Activated naive CD8-positive, alpha-beta T cell treated with anti-CD3 and anti-CD28 coated beads for 36 hours (primary cell): ENCODE measurements around the gene EFHD2. TPM values are rescaled to one million over a fixed set of nuclear protein-coding genes. Genes with fewer than 3 reads are reported as not detected.

Experiments used
- DNase-seq: peaks from one replicate; pipeline ENCODE4 v3.0.0; 2021
- H3K27ac Mint-ChIP-seq: one replicate; pipeline ENCODE4 v1.8.0; 2022; ENCODE audit warnings: mild to moderate bottlenecking, moderate library complexity, mixed read lengths
- H3K27me3 Mint-ChIP-seq: one replicate; pipeline ENCODE4 v1.8.0; 2022; ENCODE audit warnings: mild to moderate bottlenecking, mixed read lengths
- H3K36me3 Mint-ChIP-seq: one replicate; pipeline ENCODE4 v1.8.0; 2021; ENCODE audit warnings: mild to moderate bottlenecking, mixed read lengths
- H3K4me1 Mint-ChIP-seq: one replicate; pipeline ENCODE4 v1.8.0; 2021; ENCODE audit warnings: mixed read lengths
- H3K4me3 Mint-ChIP-seq: one replicate; pipeline ENCODE4 v1.8.0; 2022; ENCODE audit warnings: mild to moderate bottlenecking, moderate library complexity, mixed read lengths
- H3K9me3 Mint-ChIP-seq: one replicate; pipeline ENCODE4 v1.8.0; 2022; ENCODE audit warnings: mixed read lengths
- total RNA-seq, 2 experiments: library from RNA; stranded (reverse); gene quantifications; one replicate each; pipeline ENCODE4 v1.2.3, GENCODE V29; 2021

The EFHD2 gene
- total RNA-seq, 2 experiments from 2014 or later, result 45.6 to 46.2 TPM

DNA sequence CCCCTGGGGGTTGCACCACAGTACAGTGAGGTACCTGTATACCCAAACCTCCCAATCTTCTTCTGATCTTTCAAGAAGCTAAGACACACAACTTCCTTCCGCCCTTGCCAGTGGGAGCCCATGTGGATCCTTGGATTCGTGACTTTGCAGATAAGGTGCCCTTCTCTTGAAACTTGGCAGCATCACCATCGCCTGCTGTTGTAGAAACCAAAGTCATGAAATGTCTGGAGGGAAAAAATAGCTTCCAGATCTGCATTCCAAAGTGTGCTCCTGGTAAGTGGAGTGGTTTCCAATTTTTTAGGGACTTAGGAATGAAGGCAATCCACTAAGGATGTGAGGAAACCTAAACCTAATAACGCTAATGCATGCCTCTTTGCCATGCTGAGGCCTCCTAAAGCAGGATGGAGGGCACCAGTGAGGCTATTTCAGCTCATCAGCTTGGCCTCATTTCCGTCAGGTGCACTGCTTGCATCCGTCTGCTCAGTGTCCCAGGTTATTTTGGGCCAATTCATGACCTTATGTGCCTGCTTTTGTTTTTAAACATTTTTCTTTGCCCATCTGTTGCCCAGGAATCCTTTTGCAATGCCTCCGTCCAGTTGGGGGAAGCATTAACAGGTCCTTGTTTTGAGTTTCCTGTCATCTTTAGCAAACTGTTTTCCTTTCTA lies 8.2 kb upstream of the EFHD2 start:
- H3K27me3 Mint-ChIP-seq, result no peaks in the 10 kb centered on the region
- peaks cover 4% of the 10 kb centered on the region for H3K9me3 Mint-ChIP-seq
- peaks cover 4% of the 10 kb centered on the region for H3K36me3 Mint-ChIP-seq
- no peak for DNase-seq
- no peak overlapping the region for H3K27ac Mint-ChIP-seq
- no peaks in the 10 kb centered on the region for H3K4me1 Mint-ChIP-seq
- H3K4me3 Mint-ChIP-seq, result no peak overlapping the region

DNA sequence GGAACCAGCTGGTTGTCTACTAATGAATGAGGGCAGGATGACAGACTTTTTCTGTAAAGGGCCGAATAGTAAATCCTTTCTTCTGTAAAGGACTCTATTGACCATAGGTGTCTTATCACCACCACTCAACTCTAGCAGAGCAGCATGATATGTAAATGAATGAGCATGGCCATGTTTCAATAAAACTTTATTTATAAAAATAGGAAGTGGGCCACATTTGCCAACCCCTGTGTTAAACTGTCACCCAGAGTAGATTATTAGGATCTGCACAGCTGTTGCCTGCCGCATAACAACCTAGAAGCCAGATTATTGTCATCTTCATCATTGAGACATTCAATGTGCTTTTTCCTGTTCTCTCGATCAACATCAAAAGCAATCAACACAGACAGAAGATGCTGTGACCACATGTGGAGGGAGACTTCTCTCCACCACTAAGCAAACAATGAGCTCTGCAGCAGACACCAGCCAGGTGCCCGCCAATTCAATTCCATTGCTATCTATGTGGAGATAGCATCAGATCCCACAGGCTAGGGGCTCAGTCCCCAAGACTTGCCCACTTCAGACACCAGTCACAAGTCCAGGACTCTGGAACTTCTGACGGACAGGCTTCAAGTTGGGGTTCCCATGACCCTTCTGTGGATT lies 6.8 kb upstream of the EFHD2 start:
- peaks cover 4% of the 10 kb centered on the region for H3K9me3 Mint-ChIP-seq
- no peak for DNase-seq
- H3K36me3 Mint-ChIP-seq, result peaks cover 4% of the 10 kb centered on the region
- H3K4me3 Mint-ChIP-seq, result no peak overlapping the region
- peaks cover 3% of the 10 kb centered on the region for H3K4me1 Mint-ChIP-seq
- peaks cover 9% of the 10 kb centered on the region for H3K27me3 Mint-ChIP-seq
- H3K27ac Mint-ChIP-seq, result no peak overlapping the region

DNA sequence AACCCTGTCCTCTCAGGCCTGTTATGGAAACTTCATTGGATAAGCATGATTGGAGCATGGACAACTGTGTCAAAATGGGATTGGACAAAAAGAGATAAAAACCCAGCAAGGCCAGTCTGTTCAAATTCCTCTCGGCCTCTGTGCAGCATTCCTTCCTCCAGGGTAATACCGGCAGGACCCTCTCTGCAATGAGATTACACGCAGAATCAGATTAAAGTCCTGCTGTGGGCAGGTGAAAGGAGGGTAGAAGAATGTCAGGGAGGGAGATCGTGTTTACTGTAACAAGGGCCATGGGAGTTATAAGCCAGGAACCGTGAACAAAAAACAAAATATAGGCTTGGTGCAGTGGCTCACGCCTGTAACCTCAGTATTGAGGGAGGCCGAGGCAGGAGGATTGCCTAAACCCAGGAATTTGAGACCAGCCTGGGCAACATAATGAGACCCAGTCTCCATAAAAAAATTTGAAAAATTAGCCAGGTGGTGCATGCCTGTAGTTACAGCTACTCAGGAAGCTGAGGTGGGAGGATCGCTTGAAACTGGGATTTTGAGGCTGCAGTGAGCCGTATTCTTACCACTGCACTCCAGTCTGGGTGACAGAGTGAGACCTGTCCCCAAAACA lies 5.6 kb upstream of the EFHD2 start:
- DNase-seq, result no peak
- H3K4me3 Mint-ChIP-seq, result no peak overlapping the region
- H3K27ac Mint-ChIP-seq, result no peak overlapping the region
- H3K36me3 Mint-ChIP-seq, result no peaks in the 10 kb centered on the region
- H3K27me3 Mint-ChIP-seq, result peaks cover 17% of the 10 kb centered on the region
- H3K9me3 Mint-ChIP-seq, result peaks cover 4% of the 10 kb centered on the region
- H3K4me1 Mint-ChIP-seq, result peaks cover 6% of the 10 kb centered on the region

DNA sequence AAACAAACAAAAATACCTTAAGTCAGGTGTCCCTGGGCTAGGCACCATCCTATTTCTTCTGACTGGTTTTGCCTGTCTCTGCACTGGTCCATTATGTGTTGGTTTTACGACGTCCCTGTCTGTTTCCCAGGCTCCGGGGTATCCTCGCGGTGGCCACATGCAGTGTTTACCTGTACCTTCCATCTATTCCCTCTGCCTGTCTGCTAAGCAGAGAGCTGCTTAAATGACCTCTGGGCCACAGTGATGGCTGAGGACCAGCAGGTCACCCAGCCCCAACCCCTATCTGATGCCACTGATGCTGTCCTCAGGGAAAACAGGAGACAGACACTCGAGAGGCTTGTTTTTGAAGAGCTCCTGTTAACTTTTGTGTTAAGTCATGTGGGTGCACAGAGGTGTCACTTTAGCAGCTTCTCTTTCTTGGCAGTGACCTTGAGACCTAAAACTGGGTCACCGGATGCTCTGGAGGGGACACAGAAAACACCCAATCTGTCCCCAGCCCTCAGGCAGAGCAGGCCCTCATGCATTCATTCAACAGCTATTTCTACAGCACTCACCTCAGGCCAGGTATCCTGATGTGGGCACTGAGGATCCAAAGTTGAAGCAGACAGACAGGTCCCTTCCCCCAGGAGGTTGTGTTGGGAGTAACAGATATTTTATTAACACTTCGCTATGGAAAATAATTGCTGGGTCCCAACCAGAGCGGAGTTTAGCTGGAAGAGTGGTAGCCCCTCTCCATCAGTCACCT lies 4.4 kb upstream of the EFHD2 start:
- no peaks in the 10 kb centered on the region for H3K36me3 Mint-ChIP-seq
- H3K4me1 Mint-ChIP-seq, result peaks cover 8% of the 10 kb centered on the region
- H3K27ac Mint-ChIP-seq, result no peak overlapping the region
- no peaks in the 10 kb centered on the region for H3K9me3 Mint-ChIP-seq
- DNase-seq, result no peak
- H3K4me3 Mint-ChIP-seq, result no peak overlapping the region
- H3K27me3 Mint-ChIP-seq, result peaks cover 20% of the 10 kb centered on the region

DNA sequence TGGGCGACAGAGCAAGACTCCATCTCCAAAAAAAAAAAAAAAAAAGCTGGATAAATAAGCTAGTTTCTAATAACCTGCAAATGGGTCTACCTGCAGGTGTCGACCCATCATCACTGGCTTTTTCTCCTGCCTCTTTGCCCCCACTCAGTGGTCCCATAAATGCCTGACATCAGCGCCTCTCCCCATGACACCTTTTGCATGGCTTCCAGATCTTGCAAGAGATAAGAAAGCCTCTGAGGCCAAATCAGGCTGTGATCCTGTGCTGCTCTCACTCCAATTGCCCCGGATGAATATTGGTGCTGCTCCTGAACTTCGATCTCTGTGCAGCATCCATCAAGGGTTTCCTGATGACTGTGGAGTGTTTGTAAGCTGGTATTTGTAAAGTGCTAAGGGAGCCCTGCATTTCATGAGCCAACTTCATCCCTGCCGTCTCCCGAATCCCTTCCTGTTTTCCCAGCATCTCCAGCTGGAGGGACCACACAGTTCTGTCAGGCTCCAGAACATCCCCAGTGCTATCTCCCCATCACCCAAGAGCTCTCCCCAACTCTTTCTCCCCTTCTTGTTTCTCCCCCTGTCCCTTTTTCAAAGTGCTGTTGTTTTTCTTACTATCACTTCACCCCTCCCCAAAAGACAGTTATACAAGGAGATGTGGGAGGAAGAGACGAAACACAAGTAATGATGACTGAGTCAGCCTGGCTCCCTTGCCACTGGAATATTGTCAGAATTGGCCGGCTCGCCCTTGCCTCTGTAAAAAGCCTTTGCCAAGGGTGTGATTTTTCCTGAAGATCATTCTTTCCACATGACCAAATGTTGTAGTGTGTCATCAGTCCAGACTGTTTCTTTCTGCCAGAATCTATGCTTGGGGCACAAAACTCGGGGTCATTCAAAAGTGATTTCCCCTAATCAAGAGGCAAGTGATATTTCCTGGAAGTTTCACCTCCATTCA lies 2.8 kb upstream of the EFHD2 start:
- DNase-seq, result no peak
- H3K27me3 Mint-ChIP-seq, result peaks cover 20% of the 10 kb centered on the region
- H3K4me1 Mint-ChIP-seq, result peaks cover 13% of the 10 kb centered on the region
- H3K27ac Mint-ChIP-seq, result no peak overlapping the region
- no peaks in the 10 kb centered on the region for H3K9me3 Mint-ChIP-seq
- peaks cover 3% of the 10 kb centered on the region for H3K36me3 Mint-ChIP-seq
- no peak overlapping the region for H3K4me3 Mint-ChIP-seq

DNA sequence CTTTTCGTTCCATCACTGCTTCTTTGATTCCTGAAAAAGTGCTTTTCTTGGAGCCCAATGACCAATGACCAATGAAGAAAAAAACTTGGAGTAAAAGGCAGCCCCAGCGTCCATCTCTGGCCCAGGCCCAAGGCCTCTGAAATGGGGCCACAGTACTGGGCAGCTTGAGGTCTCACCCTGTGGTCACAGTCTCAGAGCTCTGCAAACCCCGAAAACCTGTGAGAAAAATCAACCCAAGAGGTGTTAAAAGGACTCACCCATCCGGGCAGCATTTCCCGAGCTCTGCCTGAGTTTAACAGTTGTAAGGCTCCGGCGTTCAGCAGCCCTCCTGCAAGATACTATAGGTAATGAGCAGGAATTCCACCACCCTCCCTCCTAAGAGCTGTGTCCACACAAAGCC lies 2.1 kb upstream of the EFHD2 start:
- H3K27me3 Mint-ChIP-seq, result peaks cover 20% of the 10 kb centered on the region
- no peak overlapping the region for H3K27ac Mint-ChIP-seq
- peaks cover 6% of the 10 kb centered on the region for H3K36me3 Mint-ChIP-seq
- peaks cover 20% of the 10 kb centered on the region for H3K4me1 Mint-ChIP-seq
- no peak overlapping the region for H3K4me3 Mint-ChIP-seq
- no peaks in the 10 kb centered on the region for H3K9me3 Mint-ChIP-seq
- DNase-seq, result no peak

DNA sequence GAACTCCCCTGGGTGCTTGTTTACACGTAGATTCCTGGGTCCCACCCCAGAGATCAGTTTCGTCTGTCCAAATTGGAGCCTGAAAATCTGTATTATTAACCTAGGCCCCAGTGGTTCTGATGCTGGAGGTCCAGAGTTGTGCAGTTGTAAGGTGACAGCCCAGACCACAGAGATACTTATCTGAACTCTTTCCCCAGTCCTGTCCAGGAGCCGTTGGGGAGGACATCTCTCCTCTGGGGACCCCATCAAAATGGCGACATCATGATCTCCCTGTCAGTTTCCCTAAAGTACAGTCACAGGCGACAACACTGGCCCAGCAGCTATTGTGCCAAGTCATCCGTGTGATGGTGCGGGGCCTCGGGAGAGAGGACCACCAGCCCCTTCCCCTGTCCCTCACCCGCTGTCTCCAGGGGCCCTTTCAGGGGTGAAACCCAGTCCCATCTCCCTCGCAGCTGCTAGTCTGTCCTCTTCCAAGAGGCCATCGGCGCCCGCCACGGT lies 749 bp upstream of the EFHD2 start:
- Mint-ChIP-seq H3K9me3 (no peaks in the 10 kb centered on the region), H3K4me1 (peaks cover 25% of the 10 kb centered on the region), H3K4me3 (peak overlapping the region; percentile 64), H3K27me3 (peaks cover 20% of the 10 kb centered on the region), H3K27ac (peak overlapping the region; percentile 52), H3K36me3 (peaks cover 8% of the 10 kb centered on the region)
- no peak for DNase-seq

DNA sequence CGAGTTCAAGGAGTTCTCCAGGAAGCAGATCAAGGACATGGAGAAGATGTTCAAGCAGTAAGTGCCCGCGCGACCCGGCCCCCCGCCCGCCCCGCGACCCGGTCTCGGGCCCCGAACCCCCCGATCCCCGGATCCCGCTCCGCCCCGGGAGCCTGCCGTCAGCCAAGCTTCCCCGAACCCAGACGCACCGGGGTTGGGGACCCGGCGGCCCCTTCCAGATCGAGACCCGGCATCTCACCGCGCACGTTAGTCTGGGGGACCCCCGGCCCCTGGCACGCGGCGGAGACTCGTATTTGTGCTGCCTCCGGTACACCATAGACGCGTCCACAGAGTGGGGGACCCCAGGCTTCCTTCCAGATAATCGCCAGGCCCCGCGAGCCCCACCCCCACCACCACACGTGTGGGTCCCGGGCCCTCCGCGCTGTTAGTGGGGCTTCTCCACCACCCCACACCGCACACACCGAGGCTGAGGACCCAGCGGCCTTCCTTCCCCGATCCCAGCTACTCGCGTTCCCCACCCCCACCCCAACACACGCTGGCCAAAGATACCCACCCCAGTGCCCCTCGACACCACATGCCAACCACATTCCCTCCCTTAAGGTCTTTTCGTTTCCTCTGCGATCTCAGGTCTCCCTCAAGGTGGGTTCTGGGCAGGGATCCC lies 665 bp downstream of the EFHD2 start:
- peak overlapping the region; percentile 88 for H3K4me3 Mint-ChIP-seq
- peak overlapping the region; percentile 82 for H3K27ac Mint-ChIP-seq
- no peak for DNase-seq

DNA sequence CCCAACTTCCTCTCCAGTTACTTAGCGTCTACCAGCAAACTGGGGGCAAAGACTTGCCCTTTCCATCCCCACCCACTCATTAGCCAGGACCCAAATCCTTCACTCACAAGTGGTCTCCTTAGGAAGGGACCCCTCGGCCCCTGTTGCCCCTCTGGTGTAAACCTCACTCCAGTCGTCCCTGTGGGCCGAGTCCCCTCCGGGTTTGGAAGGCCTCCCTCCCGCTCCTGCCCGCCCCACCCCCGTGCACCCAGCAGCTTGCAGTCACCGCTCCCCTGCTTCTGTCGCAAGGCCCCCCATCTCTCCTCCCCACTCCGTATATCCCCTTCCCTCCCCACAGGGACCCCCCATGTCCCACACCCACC lies 1.2 kb downstream of the EFHD2 start:
- Mint-ChIP-seq H3K4me3 (peak overlapping the region; percentile 88), H3K36me3 (peaks cover 19% of the 10 kb centered on the region), H3K27me3 (peaks cover 20% of the 10 kb centered on the region), H3K9me3 (no peaks in the 10 kb centered on the region), H3K27ac (peak overlapping the region; percentile 82), H3K4me1 (peaks cover 42% of the 10 kb centered on the region)
- DNase-seq, result no peak

More for the DNA sequence above, 665 bp downstream of the EFHD2 start:
- peaks cover 37% of the 10 kb centered on the region for H3K4me1 Mint-ChIP-seq
- peaks cover 20% of the 10 kb centered on the region for H3K27me3 Mint-ChIP-seq
- H3K9me3 Mint-ChIP-seq, result no peaks in the 10 kb centered on the region
- H3K36me3 Mint-ChIP-seq, result peaks cover 15% of the 10 kb centered on the region

DNA sequence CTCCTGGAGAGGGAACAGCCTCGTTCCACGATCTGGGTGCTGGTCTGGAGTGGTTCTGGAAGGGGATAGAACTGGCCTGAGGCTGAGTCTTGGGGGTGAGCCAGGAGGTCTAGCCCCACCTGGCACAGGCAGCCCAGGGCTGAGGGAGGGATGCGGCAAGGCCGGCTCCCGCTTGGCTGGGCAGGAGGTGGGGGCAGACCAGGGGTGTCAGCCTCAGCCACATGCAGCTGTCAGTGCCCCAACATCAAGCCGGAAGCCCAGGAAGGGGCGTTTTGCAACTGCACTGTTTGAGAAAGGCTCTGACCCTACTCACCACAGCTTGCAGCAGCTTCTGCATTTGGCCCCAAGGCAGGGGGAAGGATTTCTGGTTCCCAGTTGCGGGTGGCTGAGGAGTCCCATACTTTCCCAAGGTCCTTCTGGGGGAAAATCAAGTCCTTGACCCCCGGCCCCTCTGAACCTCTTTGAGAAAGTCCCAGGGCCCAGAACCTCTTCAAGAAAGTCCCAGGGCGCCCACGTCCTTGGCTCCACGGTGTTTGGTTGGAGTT lies 2.0 kb downstream of the EFHD2 start:
- DNase-seq, result no peak
- peaks cover 50% of the 10 kb centered on the region for H3K4me1 Mint-ChIP-seq
- H3K36me3 Mint-ChIP-seq, result peaks cover 24% of the 10 kb centered on the region
- peaks cover 19% of the 10 kb centered on the region for H3K27me3 Mint-ChIP-seq
- H3K27ac Mint-ChIP-seq, result no peak overlapping the region
- H3K4me3 Mint-ChIP-seq, result peak overlapping the region; percentile 88
- no peaks in the 10 kb centered on the region for H3K9me3 Mint-ChIP-seq

DNA sequence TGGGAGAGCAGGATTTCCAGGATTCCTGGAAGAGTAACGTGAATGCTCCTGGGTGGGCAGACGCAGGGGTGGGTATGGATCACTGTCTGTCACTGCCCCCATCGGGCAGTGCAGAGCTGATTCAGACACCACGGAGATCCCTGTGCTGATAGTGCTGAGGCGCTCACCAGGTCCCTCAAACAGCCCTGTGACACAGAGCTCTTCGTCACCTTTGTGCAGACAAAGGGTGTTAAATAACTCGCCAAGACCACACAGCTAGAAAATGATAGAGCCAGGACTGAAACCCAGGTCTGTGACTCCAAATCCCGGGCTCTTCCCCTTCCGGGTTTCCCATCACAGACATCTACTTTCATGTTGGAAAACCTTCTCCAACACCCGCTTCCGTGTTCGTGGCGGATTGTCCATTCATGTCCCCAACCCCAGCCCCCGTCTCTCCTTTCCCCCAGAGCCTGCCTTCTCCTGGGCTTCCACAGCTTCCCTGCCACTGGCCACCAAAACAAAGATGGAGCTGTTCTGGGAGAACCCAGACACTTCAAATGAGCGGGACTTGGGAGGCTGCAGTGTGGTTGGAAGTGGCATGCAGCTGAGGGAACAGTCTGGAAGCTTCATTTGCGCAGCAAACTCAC lies 2.6 kb downstream of the EFHD2 start:
- H3K4me1 Mint-ChIP-seq, result peaks cover 53% of the 10 kb centered on the region

DNA sequence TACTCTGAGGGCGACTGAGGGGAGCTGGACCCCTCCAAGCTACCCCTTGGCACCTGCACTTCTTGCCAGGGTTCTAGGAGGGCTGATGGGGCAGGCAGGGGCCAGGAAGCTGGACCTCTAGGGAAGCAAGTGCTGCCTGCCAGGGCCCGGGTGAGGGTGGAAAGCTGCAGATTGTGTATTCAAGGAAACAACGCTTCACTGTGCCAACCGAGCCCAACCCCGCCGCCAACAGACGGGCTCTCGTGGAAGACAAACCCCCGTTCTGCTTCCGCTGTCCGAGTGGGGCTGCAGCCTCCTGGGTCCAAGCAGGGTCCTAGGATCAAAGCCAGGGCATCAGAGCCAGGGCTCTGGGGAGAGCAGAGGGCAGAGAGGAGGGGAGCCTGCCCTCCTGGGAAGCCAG lies 3.2 kb downstream of the EFHD2 start:
- Mint-ChIP-seq H3K9me3 (no peaks in the 10 kb centered on the region), H3K27ac (no peak overlapping the region), H3K4me1 (peaks cover 58% of the 10 kb centered on the region), H3K36me3 (peaks cover 25% of the 10 kb centered on the region), H3K4me3 (no peak overlapping the region), H3K27me3 (peaks cover 12% of the 10 kb centered on the region)
- no peak for DNase-seq

More for the DNA sequence above, 2.6 kb downstream of the EFHD2 start:
- no peaks in the 10 kb centered on the region for H3K9me3 Mint-ChIP-seq
- H3K4me3 Mint-ChIP-seq, result peak overlapping the region; percentile 88
- peaks cover 12% of the 10 kb centered on the region for H3K27me3 Mint-ChIP-seq
- no peak overlapping the region for H3K27ac Mint-ChIP-seq
- DNase-seq, result no peak
- peaks cover 25% of the 10 kb centered on the region for H3K36me3 Mint-ChIP-seq
